SK-N-MC (cell line): Measurements from ENCODE around the gene RTN3.

Experiments
- EZH2 ChIP-seq: fragments of 200-600 bp; sonication (generic); IDR thresholded peaks from one replicate; pipeline ENCODE4 v1.6.1; 2017; ENCODE audit warnings: antibody characterized with exemption
- FOXP2 ChIP-seq: optimal IDR thresholded peaks from 2 replicates; pipeline ENCODE3; 2011; ENCODE audit warnings: mild to moderate bottlenecking, moderate library complexity; ENCODE audit not compliant: insufficient read depth; ENCODE audit errors: extremely low read length, control extremely low read depth
- POLR2AphosphoS5 ChIP-seq: IDR thresholded peaks from 2 replicates; pipeline ENCODE4 v1.6.1; 2012; ENCODE audit warnings: mild to moderate bottlenecking, low read depth, low read length, borderline replicate concordance

DNA sequence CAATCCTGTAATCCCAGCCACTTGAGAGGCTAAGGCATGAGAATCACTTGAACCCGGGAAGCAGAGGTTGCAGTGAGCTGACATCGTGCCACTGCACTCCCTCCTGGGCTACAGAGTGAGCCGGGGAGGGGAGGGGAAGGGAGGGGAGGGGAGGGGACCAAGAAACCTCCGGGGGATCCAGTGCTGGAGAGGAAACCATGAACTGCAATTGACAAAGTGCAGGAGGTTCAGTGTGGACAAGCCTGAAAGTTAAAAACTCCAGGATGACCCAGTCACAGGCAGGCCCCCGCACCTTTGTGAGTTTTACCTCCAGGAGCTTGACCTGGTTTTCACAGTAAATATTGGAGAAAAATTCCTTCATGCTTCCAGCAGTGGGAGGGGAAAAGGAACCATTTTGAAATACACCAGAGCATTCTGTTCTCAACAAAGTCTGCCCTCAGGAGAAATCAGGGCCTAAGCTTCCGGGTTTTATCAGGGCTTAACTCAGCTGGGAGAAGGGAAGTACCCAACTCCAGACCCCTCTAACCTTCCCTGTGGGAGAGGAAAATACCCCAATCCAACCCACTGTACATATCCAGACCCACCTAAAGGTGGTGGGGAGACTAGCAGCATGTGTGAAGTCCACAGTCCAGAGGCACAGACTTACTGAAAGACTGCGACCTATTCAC is 102.8 kb downstream of the RTN3 start:
- TF ChIP-seq POLR2AphosphoS5 (no peak), EZH2 (no peak), FOXP2 (no peak)
